Measurements from ENCODE around the gene GPC6. TPM values are rescaled to one million over a fixed set of nuclear protein-coding genes. Genes with fewer than 3 reads are reported as not detected.

GPC6 gene
- total and polyA plus RNA-seq, 2 experiments from 2014 or later, result 14.4 to 43.3 TPM

- DNase-seq (ENCODE audit: low read depth in 1 of 2, low spot score in 1 of 2), result no peak
- H3K9me3 ChIP-seq (ENCODE audit: low read depth), result no peaks in the 10 kb centered on the region
- TF ChIP-seq CTCF (IDR thresholded peaks at IDR 0.05; ENCODE audit: low read depth, low read length), result no peak
- H3K4me3 ChIP-seq, result no peak overlapping the region
- no peaks in the 10 kb centered on the region for H3K36me3 ChIP-seq
- H3K27me3 ChIP-seq, result no peaks in the 10 kb centered on the region
- H3K4me1 ChIP-seq (ENCODE audit: low read depth), result no peaks in the 10 kb centered on the region
- H3K27ac ChIP-seq, result no peak overlapping the region
These were observed 991.9 kb downstream of the GPC6 start for GRCh38 chr13:94218537-94218936.

GRCh38 chr13:94218951-94219350 is 992.3 kb downstream of the GPC6 start:
- H3K9me3 ChIP-seq (ENCODE audit: low read depth), result no peaks in the 10 kb centered on the region
- no peak overlapping the region for H3K27ac ChIP-seq
- no peaks in the 10 kb centered on the region for H3K36me3 ChIP-seq
- DNase-seq (ENCODE audit: low read depth in 1 of 2, low spot score in 1 of 2), result no peak
- no peaks in the 10 kb centered on the region for H3K27me3 ChIP-seq
- H3K4me3 ChIP-seq, result no peak overlapping the region
- no peak for TF ChIP-seq CTCF (IDR thresholded peaks at IDR 0.05; ENCODE audit: low read depth, low read length)
- no peaks in the 10 kb centered on the region for H3K4me1 ChIP-seq (ENCODE audit: low read depth)

- Histone ChIP-seq H3K27me3 (no peaks in the 10 kb centered on the region), H3K27ac (no peak overlapping the region), H3K36me3 (no peaks in the 10 kb centered on the region), H3K4me3 (no peak overlapping the region), H3K9me3 (ENCODE audit: low read depth) (no peaks in the 10 kb centered on the region), H3K4me1 (ENCODE audit: low read depth) (no peaks in the 10 kb centered on the region)
- no peak for DNase-seq (ENCODE audit: low read depth in 1 of 2, low spot score in 1 of 2)
- TF ChIP-seq CTCF (IDR thresholded peaks at IDR 0.05; ENCODE audit: low read depth, low read length), result no peak
These were observed 998.1 kb downstream of the GPC6 start for GRCh38 chr13:94224670-94225069.

GRCh38 chr13:94227255-94227879 is 1000.8 kb downstream of the GPC6 start:
- no peaks in the 10 kb centered on the region for H3K27me3 ChIP-seq
- no peak for TF ChIP-seq CTCF (IDR thresholded peaks at IDR 0.05; ENCODE audit: low read depth, low read length)
- no peaks in the 10 kb centered on the region for H3K4me1 ChIP-seq (ENCODE audit: low read depth)
- H3K36me3 ChIP-seq, result no peaks in the 10 kb centered on the region
- no peaks in the 10 kb centered on the region for H3K9me3 ChIP-seq (ENCODE audit: low read depth)
- no peak overlapping the region for H3K4me3 ChIP-seq
- no peak overlapping the region for H3K27ac ChIP-seq
- no peak for DNase-seq (ENCODE audit: low read depth in 1 of 2, low spot score in 1 of 2)

GRCh38 chr13:94228763-94229162 is 1002.2 kb downstream of the GPC6 start:
- no peak for TF ChIP-seq CTCF (IDR thresholded peaks at IDR 0.05; ENCODE audit: low read depth, low read length)
- DNase-seq (ENCODE audit: low read depth in 1 of 2, low spot score in 1 of 2), result peak in 1 of 2 donors; percentile 78
- no peaks in the 10 kb centered on the region for H3K9me3 ChIP-seq (ENCODE audit: low read depth)
- no peaks in the 10 kb centered on the region for H3K36me3 ChIP-seq
- H3K4me3 ChIP-seq, result no peak overlapping the region
- no peak overlapping the region for H3K27ac ChIP-seq
- H3K4me1 ChIP-seq (ENCODE audit: low read depth), result no peaks in the 10 kb centered on the region
- H3K27me3 ChIP-seq, result no peaks in the 10 kb centered on the region
